H9 (cell line): ENCODE results near the gene BTBD7. TPM values are rescaled to one million over a fixed set of nuclear protein-coding genes. Genes with fewer than 3 reads are reported as not detected.

ENCODE experiments used
- DNase-seq: peaks from one replicate; pipeline ENCODE4 v3.0.0-alpha.2; 2017
- H2AFZ ChIP-seq: one replicate; pipeline ENCODE4 v1.6.1; 2013; ENCODE audit warnings: mild to moderate bottlenecking, low read length, control low read depth, moderate library complexity
- H2AK5ac ChIP-seq: 2 replicates; pipeline ENCODE4 v1.6.1; 2013; ENCODE audit warnings: low read length, control low read depth, mixed read lengths; ENCODE audit not compliant: insufficient read length
- H2BK120ac ChIP-seq: one replicate; pipeline ENCODE4 v1.6.1; 2013; ENCODE audit warnings: low read depth, mild to moderate bottlenecking, low read length, control low read depth, inconsistent platforms; ENCODE audit not compliant: poor library complexity, severe bottlenecking
- H2BK12ac ChIP-seq: 2 replicates; pipeline ENCODE4 v1.6.1; 2013; ENCODE audit warnings: low read length, control low read depth, mixed read lengths, low read depth; ENCODE audit not compliant: insufficient read length
- H2BK15ac ChIP-seq: 2 replicates; pipeline ENCODE4 v1.6.1; 2013; ENCODE audit warnings: low read depth, low read length, control low read depth
- H2BK20ac ChIP-seq: one replicate; pipeline ENCODE4 v1.6.1; 2013; ENCODE audit warnings: low read depth, mild to moderate bottlenecking, low read length, control low read depth, inconsistent platforms; ENCODE audit not compliant: poor library complexity, severe bottlenecking
- H2BK5ac ChIP-seq: 2 replicates; pipeline ENCODE4 v1.6.1; 2013; ENCODE audit warnings: low read length, control low read depth, mixed read lengths; ENCODE audit not compliant: insufficient read length
- H3K14ac ChIP-seq: 2 replicates; pipeline ENCODE4 v1.6.1; 2013; ENCODE audit warnings: low read length, control low read depth; ENCODE audit not compliant: insufficient read depth
- H3K18ac ChIP-seq: 2 replicates; pipeline ENCODE4 v1.6.1; 2013; ENCODE audit warnings: low read depth, mild to moderate bottlenecking, mixed read lengths, low read length, control low read depth; ENCODE audit not compliant: insufficient read length
- H3K23ac ChIP-seq: 2 replicates; pipeline ENCODE4 v1.6.1; 2013; ENCODE audit warnings: low read length, control low read depth, mixed read lengths, low read depth; ENCODE audit not compliant: insufficient read length
- H3K23me2 ChIP-seq: 2 replicates; pipeline ENCODE4 v1.6.1; 2013; ENCODE audit warnings: low read depth, mild to moderate bottlenecking, mixed read lengths, low read length, control low read depth; ENCODE audit not compliant: insufficient read length, poor library complexity, severe bottlenecking
- H3K27ac ChIP-seq: 2 replicates; pipeline ENCODE4 v1.5.1; 2013; ENCODE audit warnings: low read length, control low read depth, mixed read lengths, low read depth; ENCODE audit not compliant: insufficient read length
- H3K27me3 ChIP-seq: 2 replicates; pipeline ENCODE4 v1.6.1; 2013; ENCODE audit warnings: low read length, control low read depth, inconsistent platforms; ENCODE audit not compliant: insufficient read depth
- H3K4ac ChIP-seq: 2 replicates; pipeline ENCODE4 v1.6.1; 2013; ENCODE audit warnings: low read depth, mild to moderate bottlenecking, control low read depth, inconsistent platforms, low read length, moderate library complexity
- H3K4me1 ChIP-seq: 2 replicates; pipeline ENCODE4 v1.6.1; 2013; ENCODE audit warnings: low read length, control low read depth, inconsistent platforms; ENCODE audit not compliant: insufficient read depth
- H3K4me2 ChIP-seq: 2 replicates; pipeline ENCODE4 v1.6.1; 2013; ENCODE audit warnings: low read length, control low read depth, mixed read lengths; ENCODE audit not compliant: insufficient read length, insufficient read depth
- H3K56ac ChIP-seq: 2 replicates; pipeline ENCODE4 v1.6.1; 2013; ENCODE audit warnings: low read depth, mild to moderate bottlenecking, mixed read lengths, low read length, control low read depth; ENCODE audit not compliant: insufficient read length
- H3K79me1 ChIP-seq: 2 replicates; pipeline ENCODE4 v1.6.1; 2013; ENCODE audit warnings: low read depth, mild to moderate bottlenecking, moderate library complexity, low read length, control low read depth, inconsistent platforms; ENCODE audit not compliant: insufficient read depth, poor library complexity, severe bottlenecking
- H3K79me2 ChIP-seq: 2 replicates; pipeline ENCODE4 v1.6.1; 2013; ENCODE audit warnings: low read length, control low read depth, inconsistent platforms; ENCODE audit not compliant: insufficient read depth
- H3K9ac ChIP-seq: 2 replicates; pipeline ENCODE4 v1.6.1; 2013; ENCODE audit warnings: low read length, control low read depth, mixed read lengths; ENCODE audit not compliant: insufficient read length; ENCODE audit errors: extremely low read depth
- H3K9me3 ChIP-seq: one replicate; pipeline ENCODE4 v1.6.1; 2013; ENCODE audit warnings: low read depth, low read length, inconsistent platforms; ENCODE audit not compliant: control insufficient read depth
- H3T11ph ChIP-seq: one replicate; pipeline ENCODE4 v1.6.1; 2013; ENCODE audit warnings: mild to moderate bottlenecking, low read length, control low read depth, inconsistent platforms
- H4K20me1 ChIP-seq: one replicate; pipeline ENCODE4 v1.6.1; 2013; ENCODE audit not compliant: control insufficient read depth, insufficient read length, insufficient read depth
- H4K5ac ChIP-seq: 2 replicates; pipeline ENCODE4 v1.6.1; 2013; ENCODE audit warnings: low read depth, mild to moderate bottlenecking, mixed read lengths, low read length, control low read depth; ENCODE audit not compliant: insufficient read length
- H4K8ac ChIP-seq: replicated peaks from 2 replicates; pipeline ENCODE4 v1.6.1; 2013; ENCODE audit warnings: low read length, control low read depth, mixed read lengths, low read depth; ENCODE audit not compliant: insufficient read length
- H4K91ac ChIP-seq: 2 replicates; pipeline ENCODE4 v1.6.1; 2013; ENCODE audit warnings: low read depth, mild to moderate bottlenecking, moderate library complexity, mixed read lengths, low read length, control low read depth; ENCODE audit not compliant: insufficient read length
- H3K27ac Mint-ChIP-seq, 3 experiments: 2 replicates in 2 of 3; 3 replicates in 1 of 3; pipeline ENCODE4 v1.8.0; 2020 to 2021; ENCODE audit warnings: mixed read lengths in 3 of 3, mild to moderate bottlenecking in 1 of 3, moderate library complexity in 1 of 3
- H3K27me3 Mint-ChIP-seq: 2 replicates; pipeline ENCODE4 v1.8.0; 2021; ENCODE audit warnings: low read depth, mild to moderate bottlenecking, moderate library complexity, mixed read lengths
- H3K36me3 Mint-ChIP-seq, 3 experiments: 2 replicates in 2 of 3; 3 replicates in 1 of 3; pipeline ENCODE4 v1.8.0; 2020 to 2021; ENCODE audit warnings: low read depth in 3 of 3, mixed read lengths in 3 of 3; ENCODE audit not compliant: insufficient read depth in 1 of 3
- H3K4me1 Mint-ChIP-seq, 2 experiments: 2 replicates each; pipeline ENCODE4 v1.8.0; 2020; ENCODE audit warnings: mixed read lengths in 2 of 2
- H3K4me3 Mint-ChIP-seq, 2 experiments: 2 replicates in 1 of 2; 3 replicates in 1 of 2; pipeline ENCODE4 v1.8.0; 2020 to 2021; ENCODE audit warnings: mild to moderate bottlenecking in 2 of 2, mixed read lengths in 2 of 2, moderate library complexity in 1 of 2
- H3K9me3 Mint-ChIP-seq, 2 experiments: 2 replicates in 1 of 2; 3 replicates in 1 of 2; pipeline ENCODE4 v1.8.0; 2020; ENCODE audit warnings: mild to moderate bottlenecking in 2 of 2, mixed read lengths in 2 of 2, moderate library complexity in 1 of 2
- WGBS: extraction: QIAGEN DNeasy Blood & Tissue Kit; methylation state at CpG from one replicate; pipeline ENCODE4 v1.1.7; 2013; ENCODE audit warnings: missing lambda C conversion rate, low lambda C conversion rate, mixed read lengths; ENCODE audit not compliant: insufficient read length; ENCODE audit errors: extremely low coverage; 5-methylcytosine and 5-hydroxymethylcytosine counted together
- total RNA-seq: library from RNA; stranded (reverse); gene quantifications from 2 replicates; pipeline ENCODE4 v1.2.1, GENCODE V29; 2021
- TF ChIP-seq, protein P1 (sequence below): fragments of 200-600 bp; sonication (generic); conservative IDR thresholded peaks from 3 replicates; pipeline ENCODE4 v1.8.0; 2021; ENCODE audit warnings: antibody characterized with exemption, mild to moderate bottlenecking

The BTBD7 gene
- total RNA-seq, 1 experiment from 2014 or later, result 44.1 TPM

DNA sequence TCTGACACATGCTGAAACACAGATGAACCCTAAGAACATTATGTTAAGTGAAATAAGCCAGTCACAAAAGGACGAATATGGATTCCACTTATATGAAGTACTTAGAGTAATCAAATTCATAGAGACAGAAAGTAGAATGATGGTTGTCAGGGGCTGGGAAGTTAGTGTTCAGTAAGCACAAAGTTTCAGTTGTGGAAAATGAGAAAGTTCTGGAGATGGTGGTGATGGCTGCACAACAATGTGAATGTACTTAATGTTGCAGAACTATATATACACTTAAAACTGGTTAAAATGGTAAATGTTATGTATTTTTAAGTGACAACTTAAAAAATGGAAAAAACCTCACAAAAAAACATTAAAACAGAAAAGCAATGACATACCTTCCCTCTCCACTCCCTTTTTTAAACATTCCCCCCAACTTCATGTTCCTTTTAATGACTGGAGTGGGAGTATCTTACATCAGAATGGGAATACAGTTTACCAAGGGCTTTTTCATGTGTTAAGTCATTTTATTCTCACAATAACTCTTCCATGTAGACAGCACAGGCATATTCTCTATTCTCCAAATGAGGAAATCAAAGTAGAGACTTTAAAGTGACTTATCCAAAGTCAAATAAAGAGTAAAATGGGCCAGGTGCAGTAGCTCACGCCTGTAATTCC is 24.0 kb downstream of the BTBD7 start:
- Histone ChIP-seq H2BK15ac (no peak overlapping the region), H4K5ac (no peak overlapping the region), H3K27me3 (no peaks in the 10 kb centered on the region), H3K14ac (no peak overlapping the region), H4K20me1 (no peaks in the 10 kb centered on the region), H3K79me2 (peaks cover 3% of the 10 kb centered on the region; the same call in 1 of the 2 replicates), H3K9ac (no peak overlapping the region), H2AFZ (no peak overlapping the region), H3T11ph (no peak overlapping the region), H3K4me2 (no peak overlapping the region), H4K8ac (no peak overlapping the region), H3K9me3 (no peaks in the 10 kb centered on the region), H3K23me2 (no peaks in the 10 kb centered on the region), H2AK5ac (no peak overlapping the region), H2BK5ac (no peak overlapping the region), H4K91ac (no peak overlapping the region), H3K4me1 (no peaks in the 10 kb centered on the region), H3K4ac (no peak overlapping the region), H2BK20ac (no peak overlapping the region), H3K18ac (no peak overlapping the region), H3K23ac (no peak overlapping the region), H3K56ac (no peak overlapping the region), H3K79me1 (no peaks in the 10 kb centered on the region), H3K27ac (no peak overlapping the region), H2BK12ac (no peak overlapping the region), H2BK120ac (no peak overlapping the region)
- TF ChIP-seq, protein P1, sequence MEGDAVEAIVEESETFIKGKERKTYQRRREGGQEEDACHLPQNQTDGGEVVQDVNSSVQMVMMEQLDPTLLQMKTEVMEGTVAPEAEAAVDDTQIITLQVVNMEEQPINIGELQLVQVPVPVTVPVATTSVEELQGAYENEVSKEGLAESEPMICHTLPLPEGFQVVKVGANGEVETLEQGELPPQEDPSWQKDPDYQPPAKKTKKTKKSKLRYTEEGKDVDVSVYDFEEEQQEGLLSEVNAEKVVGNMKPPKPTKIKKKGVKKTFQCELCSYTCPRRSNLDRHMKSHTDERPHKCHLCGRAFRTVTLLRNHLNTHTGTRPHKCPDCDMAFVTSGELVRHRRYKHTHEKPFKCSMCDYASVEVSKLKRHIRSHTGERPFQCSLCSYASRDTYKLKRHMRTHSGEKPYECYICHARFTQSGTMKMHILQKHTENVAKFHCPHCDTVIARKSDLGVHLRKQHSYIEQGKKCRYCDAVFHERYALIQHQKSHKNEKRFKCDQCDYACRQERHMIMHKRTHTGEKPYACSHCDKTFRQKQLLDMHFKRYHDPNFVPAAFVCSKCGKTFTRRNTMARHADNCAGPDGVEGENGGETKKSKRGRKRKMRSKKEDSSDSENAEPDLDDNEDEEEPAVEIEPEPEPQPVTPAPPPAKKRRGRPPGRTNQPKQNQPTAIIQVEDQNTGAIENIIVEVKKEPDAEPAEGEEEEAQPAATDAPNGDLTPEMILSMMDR, result no peak
- no peaks in the 10 kb centered on the region for H3K27me3 Mint-ChIP-seq
- peaks cover 12 to 21% of the 10 kb centered on the region in 2 experiments for H3K4me1 Mint-ChIP-seq
- WGBS, result no CpG with 5 or more reads among the region's 2 CpGs
- H3K27ac Mint-ChIP-seq, result peak overlapping the region in 1 of 3 experiments; percentile 66; a peak in 1 of 7 replicates
- no peak for DNase-seq
- H3K4me3 Mint-ChIP-seq, result no peak overlapping the region
- no peaks in the 10 kb centered on the region for H3K9me3 Mint-ChIP-seq
- no peaks in the 10 kb centered on the region; a peak in 1 of 7 replicates for H3K36me3 Mint-ChIP-seq
